ENCODE results near the gene PRRC2A. TPM values are rescaled to one million over a fixed set of nuclear protein-coding genes. Genes with fewer than 3 reads are reported as not detected.
A peak's percentile ranks its signal among the peaks of the same experiment; 100 is the strongest.

The PRRC2A gene
- total and polyA plus RNA-seq, 4 experiments from 2014 or later: 0.09 to 218 (median 113) TPM

DNA sequence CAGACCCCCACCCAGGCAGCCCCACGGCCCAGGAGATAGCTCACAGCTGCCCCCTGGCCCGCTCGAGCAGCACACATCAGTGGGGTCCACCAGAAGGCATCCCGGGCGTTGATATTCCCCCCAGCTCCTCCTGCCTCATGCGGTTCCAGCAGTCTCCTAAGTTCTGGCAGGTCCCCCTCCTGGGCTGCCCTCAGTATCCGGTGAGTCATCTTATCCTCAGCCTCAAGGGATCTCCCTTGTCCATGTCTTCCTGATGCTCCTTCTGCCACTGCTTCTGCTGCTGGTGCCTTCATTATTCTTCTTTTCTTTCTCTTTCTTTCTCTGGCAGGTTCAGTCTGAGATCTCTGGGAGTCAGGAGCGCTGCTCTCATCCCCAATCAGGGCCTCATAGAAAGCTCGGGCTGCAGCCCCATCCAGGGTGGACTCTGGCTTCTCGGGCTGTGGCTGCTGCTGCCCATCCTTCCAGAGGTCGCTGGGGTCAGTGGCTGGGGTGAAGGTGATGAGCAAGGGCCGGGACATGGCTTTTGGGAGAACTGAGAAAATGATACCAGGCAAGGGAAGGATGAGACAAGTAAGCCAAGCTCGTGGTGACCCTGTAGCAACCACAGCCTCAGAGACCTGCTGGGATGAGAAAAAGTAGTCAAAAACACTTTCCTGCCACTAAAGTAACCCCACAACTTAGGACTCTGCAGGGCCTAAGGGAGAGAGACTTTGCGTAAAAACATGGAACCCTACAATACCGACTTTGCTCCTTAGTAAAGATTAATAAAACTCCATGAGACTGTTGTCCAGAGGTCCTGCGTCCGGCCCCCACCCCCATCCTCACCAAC lies 43.7 kb downstream of the PRRC2A start:
- Mint-ChIP-seq H3K27me3 (no peaks in the 10 kb centered on the region), H3K4me1 (peaks cover 39 to 82% (median 59%) of the 10 kb centered on the region in 4 donors), H3K36me3 (peaks cover 33 to 64% of the 10 kb centered on the region in 2 donors), H3K9me3 (peaks cover 0 to 2% (median 0%) of the 10 kb centered on the region in 8 donors), H3K4me3 (peak overlapping the region; percentile 89 to 100 (median 96)), H3K27ac (peak overlapping the region; percentile 94 to 100 (median 99))
- ChIA-PET POLR2A (ENCODE audit: partially characterized antibody) (interaction anchor here (0.7 to 8.6 kb wide), 30 partner anchors 11 to 1612 kb away, joined by 3 to 269 read pairs (median 4); partner anchors contain the start of genes ABHD16A, APOM, BAG6 and DDX39B), CTCF (ENCODE audit: partially characterized antibody) (interaction anchor here (0.8 to 4.6 kb wide), 6 partner anchors 11 to 143 kb away, joined by 3 to 28 read pairs (median 4); partner anchors contain the start of genes APOM, BAG6, LSM2 and TNF)
- H3K9me3 ChIP-seq (ENCODE audit: control insufficient read depth in 1 of 2, low read length in 2 of 2): no peaks in the 10 kb centered on the region
- H3K4me3 ChIP-seq (ENCODE audit: low read length in 2 of 2): peak overlapping the region; percentile 94 to 96
- peak overlapping the region; percentile 92 for H3K27ac ChIP-seq (ENCODE audit: low read depth, low read length)
- DNase-seq: peak in 1 of 5 donors; percentile 58
- intact Hi-C loops (cut with micrococcal nuclease): loop anchor here (2.0 to 10.0 kb wide), 5 partner anchors 17 to 1541 kb away; partner anchors contain the start of genes AGPAT1, ATP6V1G2, HSD17B8 and LY6G5C
- peaks cover 68% of the 10 kb centered on the region for H3K4me1 ChIP-seq (ENCODE audit: insufficient read depth, low read length)
- H3K36me3 ChIP-seq (ENCODE audit: insufficient read depth, low read length): peaks cover 32% of the 10 kb centered on the region
- no peaks in the 10 kb centered on the region for H3K27me3 ChIP-seq (ENCODE audit: insufficient read depth, low read length)

DNA sequence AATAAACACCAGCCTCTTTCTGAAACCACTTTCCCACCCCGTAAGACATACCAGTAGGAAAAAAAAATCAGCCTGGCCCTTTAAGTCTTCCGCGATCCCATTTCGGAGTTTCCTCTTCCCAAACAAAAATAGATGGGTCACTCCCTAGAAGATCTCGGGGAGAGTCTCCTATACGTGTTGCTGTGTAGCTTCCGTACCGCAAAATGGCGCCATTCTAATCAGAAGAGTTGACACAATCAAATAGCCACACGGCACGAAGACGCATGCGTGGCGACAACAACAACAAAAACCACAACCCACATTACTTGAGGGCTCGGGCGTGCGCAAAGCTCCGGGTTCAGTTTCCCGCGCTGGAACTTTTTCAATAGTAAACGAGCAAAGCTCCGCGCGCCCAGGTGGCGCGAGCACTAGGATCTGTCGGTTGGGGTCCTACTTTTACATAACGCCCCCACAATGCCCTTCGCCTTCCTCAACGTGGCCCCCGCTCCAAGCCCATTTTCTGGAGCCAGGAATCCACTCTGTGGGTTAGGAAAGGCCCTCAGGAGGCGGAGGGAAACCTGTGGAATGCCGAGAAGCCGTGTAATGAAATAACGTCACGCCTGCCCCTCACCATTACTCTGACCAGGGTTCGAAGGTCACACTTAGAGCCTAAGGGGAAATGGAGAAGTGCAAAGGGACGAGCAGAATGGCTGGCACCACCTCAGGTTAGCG lies 44.4 kb downstream of the PRRC2A start, which contains the start of gene GPANK1:
GPANK1 (minus strand) TSS at position 208 of the 711 bp plus-strand sequence. CDS start 519 bp downstream, outside the sequence.
- H3K27me3 ChIP-seq (ENCODE audit: insufficient read depth, low read length): no peaks in the 10 kb centered on the region
- peak within 1 kb of the TSS; percentile 94 to 100 (median 99) for H3K27ac Mint-ChIP-seq
- H3K36me3 Mint-ChIP-seq: peaks cover 39 to 66% of the 10 kb centered on the region in 2 donors
- peak; percentile 89 to 96 (median 91) for DNase-seq
- H3K4me3 ChIP-seq (ENCODE audit: low read length in 2 of 2): peak within 1 kb of the TSS; percentile 94 to 96
- no peaks in the 10 kb centered on the region for H3K27me3 Mint-ChIP-seq
- no peaks in the 10 kb centered on the region for H3K9me3 ChIP-seq (ENCODE audit: control insufficient read depth in 1 of 2, low read length in 2 of 2)
- H3K4me1 ChIP-seq (ENCODE audit: insufficient read depth, low read length): peaks cover 60% of the 10 kb centered on the region
- H3K36me3 ChIP-seq (ENCODE audit: insufficient read depth, low read length): peaks cover 40% of the 10 kb centered on the region
- POLR2A ChIA-PET (ENCODE audit: partially characterized antibody): interaction anchor here (0.7 to 8.6 kb wide), 30 partner anchors 11 to 1611 kb away, joined by 3 to 269 read pairs (median 4); partner anchors contain the start of genes ABHD16A, APOM, BAG6 and DDX39B
- peaks cover 35 to 74% (median 52%) of the 10 kb centered on the region in 4 donors for H3K4me1 Mint-ChIP-seq
- H3K27ac ChIP-seq (ENCODE audit: low read depth, low read length): peak within 1 kb of the TSS; percentile 92
- intact Hi-C loops (cut with micrococcal nuclease): loop anchor here (1.0 to 10.0 kb wide), 13 partner anchors 13 to 1540 kb away; partner anchors contain the start of genes ABHD16A, AGPAT1, ATP6V1G2 and BAG6
- peaks cover 0 to 2% (median 0%) of the 10 kb centered on the region in 8 donors for H3K9me3 Mint-ChIP-seq
- CTCF ChIA-PET (ENCODE audit: partially characterized antibody): interaction anchor here (0.7 to 4.6 kb wide), 6 partner anchors 11 to 142 kb away, joined by 3 to 28 read pairs (median 4); partner anchors contain the start of genes APOM, BAG6, LSM2 and LY6G5C
- H3K4me3 Mint-ChIP-seq: peak within 1 kb of the TSS; percentile 89 to 100 (median 96)

DNA sequence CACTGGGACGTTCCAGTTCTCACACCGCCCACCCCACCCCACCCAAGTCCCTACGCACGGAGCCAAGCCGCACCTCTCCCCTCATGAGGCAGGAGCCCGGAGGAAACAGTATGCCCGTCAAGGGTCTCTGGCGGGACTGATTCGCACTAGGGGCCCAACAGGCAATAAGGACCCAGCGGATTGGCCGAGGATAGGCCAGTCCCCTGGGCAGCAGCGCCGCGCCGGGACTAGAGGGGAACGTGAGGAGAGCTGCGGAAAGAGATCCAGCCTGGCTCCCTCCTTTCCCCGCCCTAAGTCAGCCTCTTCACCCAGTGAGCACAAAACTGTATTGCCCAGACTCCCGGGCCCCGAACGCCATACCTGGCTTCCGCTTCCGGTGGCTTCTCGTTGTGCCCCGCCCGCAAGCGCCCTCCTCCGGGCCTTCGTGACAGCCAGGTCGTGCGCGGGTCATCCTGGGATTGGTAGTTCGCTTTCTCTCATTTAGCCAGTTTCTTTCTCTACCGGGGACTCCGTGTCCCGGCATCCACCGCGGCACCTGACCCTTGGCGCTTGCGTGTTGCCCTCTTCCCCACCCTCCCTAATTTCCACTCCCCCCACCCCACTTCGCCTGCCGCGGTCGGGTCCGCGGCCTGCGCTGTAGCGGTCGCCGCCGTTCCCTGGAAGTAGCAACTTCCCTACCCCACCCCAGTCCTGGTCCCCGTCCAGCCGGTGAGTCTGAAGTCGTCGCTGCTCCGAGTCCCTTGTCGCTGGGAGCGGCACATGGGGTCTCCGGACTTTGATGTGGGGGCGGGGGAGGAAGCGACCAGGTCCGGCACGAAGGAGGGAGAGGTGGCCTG lies 45.2 kb downstream of the PRRC2A start, which contains the start of gene CSNK2B:
CSNK2B (plus strand) TSS at position 580 of the 836 bp plus-strand sequence. CDS start 752 bp downstream, outside the sequence.
- H3K4me1 Mint-ChIP-seq: peaks cover 32 to 67% (median 49%) of the 10 kb centered on the region in 4 donors
- H3K27ac Mint-ChIP-seq: peak within 1 kb of the TSS; percentile 94 to 100 (median 99)
- ChIA-PET CTCF (ENCODE audit: partially characterized antibody) (interaction anchor here (0.7 to 4.6 kb wide), 5 partner anchors 12 to 164 kb away, joined by 3 to 28 read pairs (median 5); partner anchors contain the start of genes APOM, BAG6 and LY6G5C), POLR2A (ENCODE audit: partially characterized antibody) (interaction anchor here (0.8 to 8.6 kb wide), 23 partner anchors 12 to 530 kb away, joined by 3 to 269 read pairs (median 5); partner anchors contain the start of genes ABHD16A, APOM, BAG6 and DDX39B)
- DNase-seq: peak; percentile 97 to 99 (median 98)
- peak within 1 kb of the TSS; percentile 89 to 100 (median 96) for H3K4me3 Mint-ChIP-seq
- peaks cover 46 to 68% of the 10 kb centered on the region in 2 donors for H3K36me3 Mint-ChIP-seq
- Histone ChIP-seq H3K9me3 (ENCODE audit: control insufficient read depth in 1 of 2, low read length in 2 of 2) (no peaks in the 10 kb centered on the region), H3K4me3 (ENCODE audit: low read length in 2 of 2) (peak within 1 kb of the TSS; percentile 94 to 96), H3K4me1 (ENCODE audit: insufficient read depth, low read length) (peaks cover 59% of the 10 kb centered on the region), H3K27ac (ENCODE audit: low read depth, low read length) (peak within 1 kb of the TSS; percentile 92), H3K27me3 (ENCODE audit: insufficient read depth, low read length) (no peaks in the 10 kb centered on the region), H3K36me3 (ENCODE audit: insufficient read depth, low read length) (peaks cover 47% of the 10 kb centered on the region)
- no peaks in the 10 kb centered on the region for H3K27me3 Mint-ChIP-seq
- H3K9me3 Mint-ChIP-seq: no peaks in the 10 kb centered on the region
- intact Hi-C loops (cut with micrococcal nuclease): loop anchor here (1.0 to 10.0 kb wide), 13 partner anchors 13 to 1539 kb away; partner anchors contain the start of genes ABHD16A, AGPAT1, ATP6V1G2 and BAG6

DNA sequence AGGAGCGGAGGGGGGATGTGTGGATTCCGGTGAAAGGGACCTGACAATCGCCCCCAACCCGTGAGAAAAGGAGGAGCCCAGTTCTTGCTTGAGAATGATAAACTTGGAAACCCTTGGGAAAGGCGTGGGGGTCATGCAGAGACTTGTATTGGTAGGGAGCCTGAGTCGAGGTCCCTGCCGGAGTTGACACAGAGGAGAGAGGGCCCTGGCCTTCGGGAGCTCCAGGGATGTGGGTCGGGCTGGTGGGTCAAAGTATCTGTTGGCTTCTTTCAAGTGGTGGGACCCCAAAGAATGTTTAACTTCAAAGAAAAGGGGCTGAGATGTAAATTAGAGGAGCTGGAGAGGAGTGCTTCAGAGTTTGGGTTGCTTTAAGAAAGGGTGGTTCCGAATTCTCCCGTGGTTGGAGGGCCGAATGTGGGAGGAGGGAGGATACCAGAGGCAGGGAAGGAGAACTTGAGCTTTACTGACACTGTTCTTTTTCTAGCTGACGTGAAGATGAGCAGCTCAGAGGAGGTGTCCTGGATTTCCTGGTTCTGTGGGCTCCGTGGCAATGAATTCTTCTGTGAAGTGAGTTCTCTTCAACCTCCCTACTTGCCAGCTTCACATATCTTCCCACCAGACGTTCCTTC lies 45.9 kb downstream of the PRRC2A start:
- Histone ChIP-seq H3K9me3 (ENCODE audit: control insufficient read depth in 1 of 2, low read length in 2 of 2) (no peaks in the 10 kb centered on the region), H3K4me3 (ENCODE audit: low read length in 2 of 2) (peak overlapping the region; percentile 94 to 96), H3K4me1 (ENCODE audit: insufficient read depth, low read length) (peaks cover 52% of the 10 kb centered on the region), H3K27ac (ENCODE audit: low read depth, low read length) (peak overlapping the region; percentile 92), H3K27me3 (ENCODE audit: insufficient read depth, low read length) (no peaks in the 10 kb centered on the region), H3K36me3 (ENCODE audit: insufficient read depth, low read length) (peaks cover 55% of the 10 kb centered on the region)
- ChIA-PET POLR2A (ENCODE audit: partially characterized antibody) (interaction anchor here (0.6 to 8.6 kb wide), 11 partner anchors 13 to 236 kb away, joined by 3 to 269 read pairs (median 4); partner anchors contain the start of genes ABHD16A, APOM, BAG6 and HSPA1B), CTCF (ENCODE audit: partially characterized antibody) (interaction anchor here (1.0 to 4.6 kb wide), 3 partner anchors 13 to 164 kb away, joined by 3 to 28 read pairs (median 3); partner anchors contain the start of genes APOM, BAG6 and DDX39B)
- H3K9me3 Mint-ChIP-seq: no peaks in the 10 kb centered on the region
- DNase-seq: no peak
- H3K36me3 Mint-ChIP-seq: peaks cover 47 to 72% of the 10 kb centered on the region in 2 donors
- no peaks in the 10 kb centered on the region for H3K27me3 Mint-ChIP-seq
- H3K4me1 Mint-ChIP-seq: peaks cover 29 to 60% (median 45%) of the 10 kb centered on the region in 4 donors
- peak overlapping the region; percentile 94 to 100 (median 99) for H3K27ac Mint-ChIP-seq
- intact Hi-C loops (cut with micrococcal nuclease): loop anchor here (5.0 to 10.0 kb wide), 2 partner anchors 231 to 1538 kb away; partner anchors contain the start of genes EHMT2, HSD17B8, RING1 and RXRB
- H3K4me3 Mint-ChIP-seq: peak overlapping the region; percentile 89 to 100 (median 96)

DNA sequence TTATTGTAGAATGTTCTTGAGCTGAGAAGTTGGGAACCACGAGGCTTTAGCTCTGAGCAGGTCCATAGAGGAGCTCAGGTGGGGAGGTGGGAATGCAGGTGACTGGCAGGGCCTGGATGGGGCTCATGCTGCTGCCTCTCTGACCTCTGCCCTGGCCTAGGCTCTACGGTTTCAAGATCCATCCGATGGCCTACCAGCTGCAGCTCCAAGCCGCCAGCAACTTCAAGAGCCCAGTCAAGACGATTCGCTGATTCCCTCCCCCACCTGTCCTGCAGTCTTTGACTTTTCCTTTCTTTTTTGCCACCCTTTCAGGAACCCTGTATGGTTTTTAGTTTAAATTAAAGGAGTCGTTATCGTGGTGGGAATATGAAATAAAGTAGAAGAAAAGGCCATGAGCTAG lies 49.2 kb downstream of the PRRC2A start, which contains the start of gene LY6G5B:
LY6G5B (plus strand) TSS at position 301 of the 400 bp plus-strand sequence. CDS start 975 bp downstream, outside the sequence.
- Mint-ChIP-seq H3K9me3 (no peaks in the 10 kb centered on the region), H3K27ac (peak within 1 kb of the TSS; percentile 13 to 70 (median 57)), H3K4me1 (peaks cover 14 to 32% (median 23%) of the 10 kb centered on the region in 4 donors), H3K36me3 (peaks cover 47 to 68% of the 10 kb centered on the region in 2 donors), H3K4me3 (peak within 1 kb of the TSS in 1 of 8 donors; percentile 39), H3K27me3 (no peaks in the 10 kb centered on the region)
- Histone ChIP-seq H3K27ac (ENCODE audit: low read depth, low read length) (no peak within 1 kb of the TSS), H3K9me3 (ENCODE audit: control insufficient read depth in 1 of 2, low read length in 2 of 2) (no peaks in the 10 kb centered on the region), H3K36me3 (ENCODE audit: insufficient read depth, low read length) (peaks cover 66% of the 10 kb centered on the region), H3K27me3 (ENCODE audit: insufficient read depth, low read length) (no peaks in the 10 kb centered on the region), H3K4me1 (ENCODE audit: insufficient read depth, low read length) (peaks cover 29% of the 10 kb centered on the region), H3K4me3 (ENCODE audit: low read length in 2 of 2) (no peak within 1 kb of the TSS)
- intact Hi-C loops (cut with micrococcal nuclease): loop anchor here (5.0 to 10.0 kb wide), 2 partner anchors 228 to 1535 kb away; partner anchors contain the start of genes EHMT2, HSD17B8, RING1 and RXRB
- ChIA-PET POLR2A (ENCODE audit: partially characterized antibody) (interaction anchor here (3.3 kb wide), 1 partner anchor 18 kb away, joined by 16 read pairs; the partner anchor contains the start of gene BAG6), CTCF (ENCODE audit: partially characterized antibody) (interaction anchor here (2.5 kb wide), 1 partner anchor 11 kb away, joined by 8 read pairs; the partner anchor contains the start of gene LY6G5C)
- no peak for DNase-seq
